Keratinocyte (primary cell): Measurements from ENCODE around the gene PEMT. TPM values are rescaled to one million over a fixed set of nuclear protein-coding genes. Genes with fewer than 3 reads are reported as not detected.

Experiments used
- DNase-seq: peaks from one replicate; pipeline ENCODE4 v3.0.0-alpha.2; 2011; ENCODE audit warnings: low read depth, missing footprints, low spot score
- FAIRE-seq: peaks from 2 replicates; lab custom pipeline; 2011; peaks lifted over from hg19 to GRCh38; lab: Jason Lieb, UNC
- H2AFZ ChIP-seq: 2 replicates; pipeline ENCODE4 v1.6.0; 2012; ENCODE audit warnings: low read length, control low read depth, inconsistent platforms; ENCODE audit not compliant: control insufficient read depth
- H3K27ac ChIP-seq: 2 replicates; pipeline ENCODE4 v1.5.1; 2011; ENCODE audit warnings: low read length; ENCODE audit not compliant: control insufficient read depth, insufficient read depth
- H3K27me3 ChIP-seq: 3 replicates; pipeline ENCODE4 v1.6.0; 2011; ENCODE audit warnings: low read length; ENCODE audit not compliant: control insufficient read depth, insufficient read depth; ENCODE audit errors: extremely low read depth
- H3K36me3 ChIP-seq, 2 experiments: 2 replicates in 1 of 2; 3 replicates in 1 of 2; pipeline ENCODE4 v1.5.1; 2011; ENCODE audit warnings: low read length in 2 of 2, mild to moderate bottlenecking in 1 of 2; ENCODE audit not compliant: control insufficient read depth in 2 of 2, insufficient read depth in 2 of 2; ENCODE audit errors: extremely low read depth in 1 of 2
- H3K4me1 ChIP-seq: 3 replicates; pipeline ENCODE4 v1.5.1; 2011; ENCODE audit warnings: low read length; ENCODE audit not compliant: control insufficient read depth, insufficient read depth; ENCODE audit errors: extremely low read depth
- H3K4me2 ChIP-seq: 3 replicates; pipeline ENCODE4 v1.6.0; 2011; ENCODE audit warnings: low read depth, low read length; ENCODE audit not compliant: control insufficient read depth, insufficient read depth; ENCODE audit errors: extremely low read depth
- H3K4me3 ChIP-seq, 3 experiments: fragments of 200-600 bp in 1 of 3; sonication (generic) in 1 of 3; 2 replicates in 2 of 3; 3 replicates in 1 of 3; pipeline ENCODE4 v1.5.1; 2011 to 2016; ENCODE audit warnings: low read length in 3 of 3, mild to moderate bottlenecking in 3 of 3, control low read depth in 2 of 3, inconsistent platforms in 1 of 3, low read depth in 1 of 3, mixed read lengths in 1 of 3, mixed run types in 1 of 3, moderate library complexity in 1 of 3; ENCODE audit not compliant: control insufficient read depth in 2 of 3, insufficient read depth in 2 of 3; ENCODE audit errors: extremely low read depth in 1 of 3
- H3K79me2 ChIP-seq: 2 replicates; pipeline ENCODE4 v1.6.0; 2012; ENCODE audit warnings: low read length; ENCODE audit not compliant: control insufficient read depth, insufficient read depth
- H3K9ac ChIP-seq: 3 replicates; pipeline ENCODE4 v1.6.0; 2011; ENCODE audit warnings: low read length; ENCODE audit not compliant: control insufficient read depth, insufficient read depth; ENCODE audit errors: extremely low read depth
- H3K9me1 ChIP-seq: 3 replicates; pipeline ENCODE4 v1.6.0; 2011; ENCODE audit warnings: low read length; ENCODE audit not compliant: control insufficient read depth, insufficient read depth; ENCODE audit errors: extremely low read depth
- H3K9me3 ChIP-seq: 2 replicates; pipeline ENCODE4 v1.5.1; 2012; ENCODE audit warnings: low read depth, low read length; ENCODE audit not compliant: control insufficient read depth
- H4K20me1 ChIP-seq: 3 replicates; pipeline ENCODE4 v1.6.0; 2011; ENCODE audit warnings: low read length; ENCODE audit not compliant: control insufficient read depth, insufficient read depth; ENCODE audit errors: extremely low read depth
- EZH2 ChIP-seq: IDR thresholded peaks from one replicate; pipeline ENCODE4 v1.6.1; 2012; ENCODE audit warnings: inconsistent platforms, mild to moderate bottlenecking, low read length, moderate library complexity
- dilution Hi-C: fragments of 300-500 bp; cut with MboI; formaldehyde crosslinking; loops from one replicate; pipeline ENCODE4 v1.7.0; 2020; ENCODE audit warnings: low sequenced_read_pairs; ENCODE audit not compliant: extremely low pct_ligation_motif_present
- polyA plus RNA-seq, 5 experiments: library from polyadenylated mRNA; depleted of rRNA in 3 of 5; stranded (reverse) in 3 of 5; stranded (forward) in 1 of 5; unstranded in 1 of 5; fragments of >200 nt; gene quantifications; 1 replicate in 1 of 5; 2 replicates in 3 of 5; 3 replicates in 1 of 5; pipeline versions ENCODE4 v1.2.1 to v1.2.3, GENCODE V29; 2011 to 2012; ENCODE audit warnings: missing spikeins in 2 of 5, low read depth in 1 of 5, low replicate concordance in 1 of 5
- TF ChIP-seq, protein P1 (sequence below), 3 experiments: IDR thresholded peaks in 1 of 3; conservative IDR thresholded peaks in 1 of 3; optimal IDR thresholded peaks in 1 of 3; 2 replicates in 2 of 3; 3 replicates in 1 of 3; pipeline versions ENCODE3 to v1.5.1; 2011; ENCODE audit warnings: low read length in 3 of 3, mild to moderate bottlenecking in 3 of 3, moderate library complexity in 2 of 3, control low read depth in 1 of 3, inconsistent platforms in 1 of 3; ENCODE audit not compliant: insufficient read depth in 2 of 3; ENCODE audit errors: extremely low read depth in 1 of 3

PEMT gene
- polyA plus RNA-seq, 1 donor (not counting 4 experiments of a cell fraction or from before 2014, with no cell fraction given) = 17.7 TPM

DNA sequence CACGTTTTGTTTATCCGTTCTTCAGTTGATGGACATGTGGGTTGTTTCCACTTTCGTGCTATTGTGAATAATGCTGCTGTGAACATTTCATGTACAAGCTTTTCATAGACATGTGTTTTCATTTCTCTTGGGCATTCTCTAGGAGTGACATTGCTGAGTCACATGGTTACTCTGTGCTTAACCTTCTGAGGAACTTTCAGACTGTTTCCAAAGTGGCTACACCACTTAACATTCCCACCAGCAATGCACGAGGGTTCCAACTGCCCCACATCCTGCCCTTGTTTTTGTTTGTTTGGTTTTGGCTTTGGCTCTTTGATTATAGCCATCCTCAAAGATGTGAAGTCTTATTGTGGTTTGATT, 14.2 kb upstream of the PEMT start:
- Histone ChIP-seq H3K36me3 (no peaks in the 10 kb centered on the region), H4K20me1 (no peaks in the 10 kb centered on the region), H3K9me1 (no peaks in the 10 kb centered on the region), H3K27ac (no peak overlapping the region), H3K4me3 (no peak overlapping the region), H3K79me2 (no peaks in the 10 kb centered on the region), H3K4me1 (no peaks in the 10 kb centered on the region), H3K9ac (no peak overlapping the region), H3K4me2 (no peak overlapping the region), H3K9me3 (no peaks in the 10 kb centered on the region), H3K27me3 (peaks cover 3% of the 10 kb centered on the region), H2AFZ (no peak overlapping the region)
- FAIRE-seq (no peak), DNase-seq (no peak)
- TF ChIP-seq EZH2 = no peak
- TF ChIP-seq, protein P1, sequence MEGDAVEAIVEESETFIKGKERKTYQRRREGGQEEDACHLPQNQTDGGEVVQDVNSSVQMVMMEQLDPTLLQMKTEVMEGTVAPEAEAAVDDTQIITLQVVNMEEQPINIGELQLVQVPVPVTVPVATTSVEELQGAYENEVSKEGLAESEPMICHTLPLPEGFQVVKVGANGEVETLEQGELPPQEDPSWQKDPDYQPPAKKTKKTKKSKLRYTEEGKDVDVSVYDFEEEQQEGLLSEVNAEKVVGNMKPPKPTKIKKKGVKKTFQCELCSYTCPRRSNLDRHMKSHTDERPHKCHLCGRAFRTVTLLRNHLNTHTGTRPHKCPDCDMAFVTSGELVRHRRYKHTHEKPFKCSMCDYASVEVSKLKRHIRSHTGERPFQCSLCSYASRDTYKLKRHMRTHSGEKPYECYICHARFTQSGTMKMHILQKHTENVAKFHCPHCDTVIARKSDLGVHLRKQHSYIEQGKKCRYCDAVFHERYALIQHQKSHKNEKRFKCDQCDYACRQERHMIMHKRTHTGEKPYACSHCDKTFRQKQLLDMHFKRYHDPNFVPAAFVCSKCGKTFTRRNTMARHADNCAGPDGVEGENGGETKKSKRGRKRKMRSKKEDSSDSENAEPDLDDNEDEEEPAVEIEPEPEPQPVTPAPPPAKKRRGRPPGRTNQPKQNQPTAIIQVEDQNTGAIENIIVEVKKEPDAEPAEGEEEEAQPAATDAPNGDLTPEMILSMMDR (optimal IDR thresholded peaks at IDR 0.05 in 1 of 3, IDR thresholded peaks at IDR 0.05 in 1 of 3, conservative IDR thresholded peaks at IDR 0.05 in 1 of 3; ENCODE audit: extremely low read depth in 1 of 3, insufficient read depth in 2 of 3, low read length in 3 of 3) = no peak
- dilution Hi-C loops = no loop called here

DNA sequence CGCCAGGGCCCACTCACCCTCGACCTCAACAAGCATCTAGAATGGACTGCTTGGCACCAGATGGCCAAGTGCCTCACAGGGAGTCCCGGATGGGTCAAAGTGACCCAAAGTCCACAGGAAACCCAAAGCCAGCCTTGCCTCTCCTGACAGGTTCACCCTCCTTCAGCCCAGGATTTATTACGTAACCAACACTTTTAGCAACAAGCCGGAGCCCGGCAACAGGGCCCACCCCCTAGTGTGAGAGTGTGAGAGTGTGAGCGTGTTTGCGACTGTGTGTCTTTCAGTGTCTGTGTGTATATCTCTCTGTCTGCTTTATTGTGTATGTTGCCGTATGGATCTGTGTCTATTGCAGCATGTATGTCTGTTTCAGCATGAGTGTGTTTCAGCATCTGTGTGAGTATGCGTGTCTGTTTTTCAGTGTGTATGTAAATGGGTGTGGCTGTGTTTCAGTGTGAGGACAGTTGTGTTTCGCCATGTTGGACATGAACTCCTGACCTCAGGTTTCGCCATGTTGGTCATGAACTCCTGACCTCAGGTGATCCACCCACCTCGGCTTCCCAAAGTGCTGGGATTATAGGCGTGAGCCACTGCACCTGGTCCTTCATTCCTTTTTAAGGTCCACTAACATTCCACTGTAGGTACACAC, 13.7 kb upstream of the PEMT start:
- Histone ChIP-seq H3K27ac (no peak overlapping the region), H3K27me3 (peaks cover 3% of the 10 kb centered on the region), H3K9ac (no peak overlapping the region), H3K9me1 (no peaks in the 10 kb centered on the region), H3K36me3 (no peaks in the 10 kb centered on the region), H3K4me1 (no peaks in the 10 kb centered on the region), H3K9me3 (no peaks in the 10 kb centered on the region), H3K79me2 (no peaks in the 10 kb centered on the region), H3K4me3 (no peak overlapping the region), H3K4me2 (no peak overlapping the region), H2AFZ (no peak overlapping the region), H4K20me1 (no peaks in the 10 kb centered on the region)
- FAIRE-seq (no peak), DNase-seq (no peak)
- dilution Hi-C loops = no loop called here
- TF ChIP-seq, protein P1 (optimal IDR thresholded peaks at IDR 0.05 in 1 of 3, IDR thresholded peaks at IDR 0.05 in 1 of 3, conservative IDR thresholded peaks at IDR 0.05 in 1 of 3; ENCODE audit: extremely low read depth in 1 of 3, insufficient read depth in 2 of 3, low read length in 3 of 3) = no peak
- no peak for TF ChIP-seq EZH2
